ENCODE data around the gene PITPNC1. TPM values are rescaled to one million over a fixed set of nuclear protein-coding genes. Genes with fewer than 3 reads are reported as not detected.
"Not testable (repeated sequence)": the region's sequence is repeated elsewhere in the genome, so short reads cannot be mapped to it uniquely, and the experiment has no call there.

PITPNC1 gene
- total RNA-seq, 1 experiment from 2014 or later: 34.5 TPM

GRCh38 chr17:67366193-67367157, 10.6 kb upstream of the PITPNC1 start, which contains the start of gene PSMD12:
TSS of gene PSMD12 (minus strand) at chr17:67366577. CDS start at chr17:67366519, 58 bp downstream.
- DNase-seq (ENCODE audit: extremely low read depth, low read depth): peak; percentile 88

GRCh38 chr17:67369676-67370075, 7.4 kb upstream of the PITPNC1 start:
- DNase-seq (ENCODE audit: extremely low read depth, low read depth): no peak

- no peak for DNase-seq (ENCODE audit: extremely low read depth, low read depth)
These were observed 4.3 kb upstream of the PITPNC1 start for GRCh38 chr17:67372751-67373150.

DNA sequence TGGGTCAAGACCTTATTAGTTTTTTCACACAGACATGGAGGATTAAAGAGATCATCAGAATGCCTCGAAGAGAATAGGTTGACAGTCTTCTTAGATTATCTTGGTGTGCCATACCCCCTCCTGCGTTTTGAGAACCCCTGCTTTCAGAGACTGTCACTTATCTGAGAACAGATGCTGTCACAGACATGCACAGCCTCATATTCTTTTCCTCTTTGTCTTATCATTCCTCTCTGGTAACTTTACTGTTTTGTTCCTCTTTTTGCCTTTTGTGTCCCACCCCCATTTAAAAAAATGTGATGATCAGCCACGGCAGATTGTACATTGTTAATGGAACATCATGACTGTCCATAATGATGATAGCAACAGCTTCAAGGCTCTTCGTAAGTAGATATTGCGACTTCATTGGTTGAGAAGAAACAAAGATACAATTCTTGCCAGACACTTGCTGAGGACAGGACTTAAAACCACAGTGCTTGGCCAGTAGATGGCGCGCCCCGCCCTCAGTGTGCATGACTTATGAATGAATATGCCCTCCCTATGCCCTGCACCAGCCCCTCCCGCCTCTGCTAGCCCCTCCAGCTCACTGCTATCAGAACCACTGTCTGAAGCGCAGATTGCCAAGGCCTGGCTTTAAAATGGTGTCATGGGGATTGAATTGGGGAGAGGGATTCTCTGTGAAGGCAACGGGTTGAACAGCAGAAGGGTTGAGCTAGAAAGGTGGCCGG, 2.6 kb upstream of the PITPNC1 start:
- peak; percentile 82 for DNase-seq (ENCODE audit: extremely low read depth, low read depth)

GRCh38 chr17:67375054-67375427, 2.0 kb upstream of the PITPNC1 start:
- DNase-seq (ENCODE audit: extremely low read depth, low read depth): no peak

DNA sequence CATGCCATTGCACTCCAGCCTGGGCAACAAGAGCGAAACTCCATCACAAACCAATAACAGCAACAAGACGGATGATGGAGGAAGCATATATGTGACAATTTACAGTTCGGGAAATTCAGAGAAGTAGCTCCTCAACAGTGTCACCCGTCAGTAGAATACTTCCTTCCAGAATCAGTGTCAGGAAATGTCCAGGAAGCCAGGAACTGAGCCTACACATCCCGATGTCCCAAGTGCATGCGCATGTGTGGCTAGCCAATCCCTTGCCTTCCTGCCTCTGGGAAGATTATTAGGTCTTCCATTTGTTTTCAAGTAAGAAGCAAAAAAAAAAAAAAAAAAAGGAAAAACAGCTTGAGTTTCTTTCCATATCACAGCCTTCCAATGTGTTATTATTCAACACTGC, 1.4 kb upstream of the PITPNC1 start:
- no peak for DNase-seq (ENCODE audit: extremely low read depth, low read depth)

GRCh38 chr17:67376415-67376736, 705 bp upstream of the PITPNC1 start:
- DNase-seq (ENCODE audit: extremely low read depth, low read depth): no peak

GRCh38 chr17:67377488-67378453, 690 bp downstream of the PITPNC1 start:
- no peak for DNase-seq (ENCODE audit: extremely low read depth, low read depth)

DNA sequence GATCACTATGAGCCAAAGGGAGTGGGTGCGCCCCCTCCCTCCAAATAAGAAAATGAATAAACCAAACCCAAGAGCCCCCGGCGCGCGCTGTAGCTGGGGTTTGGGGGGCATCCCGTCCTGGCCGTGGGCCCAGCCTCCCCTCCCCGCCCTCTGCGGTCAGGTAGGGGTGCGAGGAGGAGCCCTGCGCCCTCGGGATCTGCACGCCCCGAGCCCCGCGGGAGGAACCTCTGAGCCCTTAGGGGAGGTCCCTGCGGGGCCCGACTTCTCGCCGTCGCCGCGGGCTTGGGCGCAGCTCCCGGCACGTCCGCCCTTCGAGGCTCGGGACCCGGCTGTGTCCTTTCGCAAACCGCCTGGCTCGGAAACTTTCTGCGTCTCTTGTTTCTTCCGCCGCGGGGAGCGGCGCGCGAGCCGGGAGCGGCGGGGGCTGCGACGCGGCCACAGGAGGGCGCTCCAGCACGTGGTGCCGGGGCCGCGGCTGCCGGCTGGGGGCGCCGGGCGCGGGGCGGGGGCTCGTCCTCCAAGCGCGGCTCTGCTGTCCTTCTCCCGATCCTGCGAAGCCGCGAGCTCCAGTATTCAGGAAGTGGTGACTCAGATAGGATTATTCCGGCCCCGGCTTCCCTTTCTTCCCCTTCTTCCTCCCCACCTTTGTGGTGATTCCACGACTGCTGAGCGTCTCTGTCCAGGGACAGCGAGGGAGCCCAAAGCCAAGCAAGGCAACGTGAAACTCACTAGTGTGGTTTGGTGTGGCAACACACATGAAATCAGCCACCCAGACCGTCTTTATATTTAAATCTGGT, 1.6 kb downstream of the PITPNC1 start:
- peak; percentile 68 for DNase-seq (ENCODE audit: extremely low read depth, low read depth)

GRCh38 chr17:67379251-67379630, 2.2 kb downstream of the PITPNC1 start:
- no peak for DNase-seq (ENCODE audit: extremely low read depth, low read depth)

- DNase-seq (ENCODE audit: extremely low read depth, low read depth): no peak
These were observed 4.8 kb downstream of the PITPNC1 start for GRCh38 chr17:67381929-67382257.

DNA sequence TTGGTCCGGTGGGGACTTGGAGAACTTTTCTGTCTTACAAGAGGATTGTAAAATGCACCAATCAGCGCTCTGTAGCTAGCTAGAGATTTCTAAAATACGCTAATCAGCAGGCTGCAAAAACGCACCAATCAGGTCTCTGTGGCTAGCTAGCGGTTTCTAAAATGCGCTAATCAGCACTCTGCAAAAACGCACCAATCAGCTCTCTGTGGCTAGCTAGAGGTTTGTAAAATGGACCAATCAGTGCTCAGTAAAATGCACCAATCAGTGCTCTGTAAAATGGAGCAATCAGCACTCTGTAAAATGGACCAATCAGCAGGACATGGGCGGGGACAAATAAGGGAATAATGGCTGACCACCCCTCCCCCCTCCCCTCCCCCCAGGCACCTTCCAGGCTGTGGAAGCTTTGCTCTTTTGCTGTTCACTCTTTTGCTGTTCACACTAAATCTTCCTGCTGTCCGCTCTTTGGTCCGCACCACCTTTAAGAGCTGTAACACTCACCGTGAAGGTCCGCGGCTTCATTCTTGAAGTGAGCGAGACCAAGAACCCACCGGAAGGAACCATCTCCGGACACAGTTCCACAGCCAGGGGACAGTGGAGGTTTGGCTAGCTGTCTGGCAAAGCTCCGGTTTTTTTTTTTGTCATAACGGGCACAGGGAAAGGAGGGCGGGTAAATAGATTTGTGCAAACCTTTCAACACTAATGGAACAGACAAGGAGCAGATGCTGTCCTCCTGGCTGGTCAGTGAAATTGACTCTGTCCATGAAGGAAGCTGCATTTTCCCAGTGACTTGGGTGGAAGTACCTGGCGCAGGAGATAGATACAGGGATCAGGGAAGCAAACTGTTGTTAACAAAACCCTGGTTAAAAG, 8.3 kb downstream of the PITPNC1 start:
- no peak for DNase-seq (ENCODE audit: extremely low read depth, low read depth)

GRCh38 chr17:67386965-67387551, 10.0 kb downstream of the PITPNC1 start:
- DNase-seq (ENCODE audit: extremely low read depth, low read depth): peak; percentile 65

DNA sequence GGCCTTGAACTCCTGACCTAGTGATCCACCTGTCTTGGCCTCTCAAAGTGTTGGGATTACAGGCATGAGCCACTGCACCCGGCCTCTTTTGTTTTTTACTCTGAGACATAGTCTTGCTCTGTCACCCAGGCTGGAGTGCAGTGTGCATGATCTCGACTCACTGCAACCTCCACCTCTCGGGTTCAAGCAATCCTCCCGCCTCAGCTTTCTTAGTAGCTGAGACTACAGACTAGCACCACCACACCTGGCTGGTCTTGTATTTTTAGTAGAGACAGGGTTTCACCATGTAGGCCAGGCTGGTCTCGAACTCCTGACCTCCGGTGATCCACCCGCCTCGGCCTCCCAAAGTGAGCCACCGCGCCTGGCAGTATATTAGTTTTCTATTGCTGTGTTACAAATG, 11.5 kb downstream of the PITPNC1 start:
- not testable (repeated sequence) for DNase-seq (ENCODE audit: extremely low read depth, low read depth)

GRCh38 chr17:67388986-67389385, 11.9 kb downstream of the PITPNC1 start:
- DNase-seq (ENCODE audit: extremely low read depth, low read depth): no peak

GRCh38 chr17:67390006-67390645, 13.0 kb downstream of the PITPNC1 start:
- no peak for DNase-seq (ENCODE audit: extremely low read depth, low read depth)

GRCh38 chr17:67390646-67391361, 13.7 kb downstream of the PITPNC1 start:
- peak; percentile 93 for DNase-seq (ENCODE audit: extremely low read depth, low read depth)

- no peak for DNase-seq (ENCODE audit: extremely low read depth, low read depth)
These were observed 15.0 kb downstream of the PITPNC1 start for GRCh38 chr17:67392111-67392510.
